Activated CD8-positive, alpha-beta T cell treated with anti-CD3 and anti-CD28 coated beads for 36 hours (primary cell): Measurements from ENCODE around the gene RMRP. TPM values are rescaled to one million over a fixed set of nuclear protein-coding genes. Genes with fewer than 3 reads are reported as not detected.

Experiments used
- ATAC-seq: fragments of 200-7000 bp; cut with Tn5 transposase; one replicate; pipeline ENCODE4 v1.10.0; 2021; ENCODE audit warnings: mild to moderate bottlenecking, moderate library complexity
- CTCF ChIA-PET: fragments of 350-600 bp; sonication (Branson Sonifier 250); formaldehyde crosslinking; loops from one replicate; lab custom pipeline; 2021; ENCODE audit warnings: antibody characterized with exemption; lab: Charles Lee
- POLR2A ChIA-PET: fragments of 350-600 bp; sonication (Branson Sonifier 250); formaldehyde crosslinking; loops from one replicate; lab custom pipeline; 2021; ENCODE audit warnings: antibody characterized with exemption; lab: Charles Lee
- DNase-seq: peaks from one replicate; pipeline ENCODE4 v3.0.0-alpha.2; 2020
- H3K27ac Mint-ChIP-seq: one replicate; pipeline ENCODE4 v1.8.0; 2021; ENCODE audit warnings: mild to moderate bottlenecking, mixed read lengths
- H3K27me3 Mint-ChIP-seq: one replicate; pipeline ENCODE4 v1.8.0; 2021; ENCODE audit warnings: mixed read lengths
- H3K36me3 Mint-ChIP-seq: one replicate; pipeline ENCODE4 v1.8.0; 2021; ENCODE audit warnings: low read depth, mixed read lengths
- H3K4me1 Mint-ChIP-seq: one replicate; pipeline ENCODE4 v1.8.0; 2021; ENCODE audit warnings: low read depth, mixed read lengths
- H3K4me3 Mint-ChIP-seq: one replicate; pipeline ENCODE4 v1.8.0; 2021; ENCODE audit warnings: mild to moderate bottlenecking, moderate library complexity, mixed read lengths
- H3K9me3 Mint-ChIP-seq: one replicate; pipeline ENCODE4 v1.8.0; 2021; ENCODE audit warnings: mixed read lengths
- CTCF ChIP-seq: fragments of 200-600 bp; IDR thresholded peaks from one replicate; pipeline ENCODE4 v1.8.0; 2022; ENCODE audit warnings: antibody characterized with exemption, mild to moderate bottlenecking
- intact Hi-C: fragments of 100-400 bp; cut with micrococcal nuclease; formaldehyde crosslinking; loops from one replicate; pipeline ENCODE4 v1.10.0; 2022
- microRNA-seq: library from miRNA; unstranded; fragments of <30 nt; microRNA quantifications from one replicate; pipeline ENCODE4 v1.2.0, GENCODE V29; 2022; ENCODE audit warnings: borderline microRNAs expressed, borderline replicate concordance
- total RNA-seq, 2 experiments: library from RNA; stranded (reverse); gene quantifications; one replicate each; pipeline ENCODE4 v1.2.3, GENCODE V29; 2021

RMRP gene
- total RNA-seq, 2 experiments from 2014 or later, result 13,164 to 13,311 TPM

GRCh38 chr9:35611230-35611797 is 46.5 kb downstream of the RMRP start:
- no peaks in the 10 kb centered on the region for H3K9me3 Mint-ChIP-seq
- CTCF ChIA-PET, result interaction anchor here (0.6 to 7.0 kb wide), 30 partner anchors 9 to 203 kb away, joined by 3 to 95 read pairs (median 6); partner anchors contain the start of genes ARHGEF39, CCDC107, CREB3 and GBA2
- DNase-seq (peak; percentile 77), ATAC-seq (peak; percentile 94)
- peaks cover 16% of the 10 kb centered on the region for H3K4me1 Mint-ChIP-seq
- POLR2A ChIA-PET, result interaction anchor here (1.3 to 2.0 kb wide), 2 partner anchors 8 to 37 kb away, joined by 4 to 5 read pairs; no protein-coding TSS in a partner anchor
- H3K27me3 Mint-ChIP-seq, result no peaks in the 10 kb centered on the region
- peaks cover 20% of the 10 kb centered on the region for H3K36me3 Mint-ChIP-seq
- no peak overlapping the region for H3K27ac Mint-ChIP-seq
- no peak overlapping the region for H3K4me3 Mint-ChIP-seq
- peak; percentile 79 for TF ChIP-seq CTCF
- intact Hi-C loops, result no loop called here

GRCh38 chr9:35609820-35610163 is 48.0 kb downstream of the RMRP start:
- ChIA-PET POLR2A (interaction anchor here (1.6 to 2.0 kb wide), 2 partner anchors 10 to 79 kb away, joined by 4 to 5 read pairs; no protein-coding TSS in a partner anchor), CTCF (interaction anchor here (1.3 to 7.0 kb wide), 6 partner anchors 26 to 86 kb away, joined by 4 to 62 read pairs (median 18); partner anchors contain the start of genes ARHGEF39, CCDC107, RMRP and SIT1)

GRCh38 chr9:35609001-35609819 is 48.6 kb downstream of the RMRP start:
- intact Hi-C loops, result no loop called here
- ChIA-PET POLR2A (interaction anchor here (0.6 to 1.7 kb wide), 5 partner anchors 10 to 121 kb away, joined by 3 to 13 read pairs (median 3); no protein-coding TSS in a partner anchor), CTCF (interaction anchor here (0.8 to 7.0 kb wide), 5 partner anchors 39 to 118 kb away, joined by 3 to 62 read pairs (median 4); partner anchors contain the start of genes CCDC107, RMRP and SIT1)

More at GRCh38 chr9:35609820-35610163, 48.0 kb downstream of the RMRP start:
- Mint-ChIP-seq H3K27ac (no peak overlapping the region), H3K4me1 (peaks cover 18% of the 10 kb centered on the region), H3K27me3 (no peaks in the 10 kb centered on the region), H3K9me3 (no peaks in the 10 kb centered on the region), H3K36me3 (peaks cover 20% of the 10 kb centered on the region), H3K4me3 (no peak overlapping the region)
- no peak for TF ChIP-seq CTCF
- ATAC-seq (no peak), DNase-seq (no peak)
- intact Hi-C loops, result no loop called here

GRCh38 chr9:35608221-35608620 is 49.6 kb downstream of the RMRP start:
- intact Hi-C loops, result no loop called here
- Mint-ChIP-seq H3K27ac (no peak overlapping the region), H3K9me3 (no peaks in the 10 kb centered on the region), H3K4me3 (no peak overlapping the region), H3K4me1 (peaks cover 23% of the 10 kb centered on the region), H3K27me3 (no peaks in the 10 kb centered on the region), H3K36me3 (peaks cover 22% of the 10 kb centered on the region)
- POLR2A ChIA-PET, result interaction anchor here (0.6 to 1.7 kb wide), 11 partner anchors 8 to 195 kb away, joined by 3 to 13 read pairs (median 3); partner anchors contain the start of genes CCDC107 and RMRP
- TF ChIP-seq CTCF, result no peak
- CTCF ChIA-PET, result interaction anchor here (1.4 to 7.0 kb wide), 3 partner anchors 8 to 88 kb away, joined by 3 to 44 read pairs (median 5); no protein-coding TSS in a partner anchor
- ATAC-seq (no peak), DNase-seq (no peak)

More at GRCh38 chr9:35609001-35609819, 48.6 kb downstream of the RMRP start:
- Mint-ChIP-seq H3K36me3 (peaks cover 20% of the 10 kb centered on the region), H3K9me3 (no peaks in the 10 kb centered on the region), H3K27me3 (no peaks in the 10 kb centered on the region), H3K4me3 (no peak overlapping the region), H3K27ac (no peak overlapping the region), H3K4me1 (peaks cover 18% of the 10 kb centered on the region)
- no peak for ATAC-seq
- DNase-seq, result no peak
- TF ChIP-seq CTCF, result no peak

Small RNAs within 50 kb of the gene (microRNA-seq; reads per million reads assigned to microRNA genes)
- gene MIR4667, result not detected

Other genes starting within 250 kb of the RMRP start
- 1 to 10 TPM; 1.3 to 1.7 TPM for gene RUSC2, start 167.9 kb downstream of the RMRP start, total RNA-seq
- gene TESK1, start 52.8 kb downstream of the RMRP start, total RNA-seq, result 10 to 100 TPM; 26.1 to 26.9 TPM
- gene CD72, start 39.6 kb downstream of the RMRP start, total RNA-seq, result 10 to 100 TPM; 13.1 to 15.5 TPM
- gene SIT1, start 7.1 kb downstream of the RMRP start, total RNA-seq, result 100 to 1,000 TPM in 1 of 2 experiments, 10 to 100 TPM in 1; 99.9 to 102 TPM
- 10 to 100 TPM; 12.1 to 13.7 TPM for gene CCDC107, start 273 bp upstream of the RMRP start, total RNA-seq
- 10 to 100 TPM; 16.0 to 19.9 TPM for gene ARHGEF39, start 7.2 kb upstream of the RMRP start, total RNA-seq
- 1 to 10 TPM; 4.5 to 4.9 TPM for gene CA9, start 15.9 kb upstream of the RMRP start, total RNA-seq
- gene TPM2, start 31.9 kb upstream of the RMRP start, total RNA-seq, result 1 to 10 TPM; 4.8 to 5.3 TPM
- gene TLN1, start 74.2 kb upstream of the RMRP start, total RNA-seq, result 100 to 1,000 TPM; 212 to 219 TPM
- 10 to 100 TPM; 22.3 to 22.4 TPM for gene CREB3, start 74.6 kb upstream of the RMRP start, total RNA-seq
- 10 to 100 TPM; 21.2 to 22.3 TPM for gene GBA2, start 91.2 kb upstream of the RMRP start, total RNA-seq
- 10 to 100 TPM; 13.0 to 14.8 TPM for gene RGP1, start 91.3 kb upstream of the RMRP start, total RNA-seq
- gene MSMP, start 96.3 kb upstream of the RMRP start, total RNA-seq, result under 1 TPM; 0.59 to 0.67 TPM
- 1 to 10 TPM; 7.5 to 7.8 TPM for gene NPR2, start 133.6 kb upstream of the RMRP start, total RNA-seq
- gene SPAG8, start 154.2 kb upstream of the RMRP start, total RNA-seq, result 1 to 10 TPM in 1 of 2 experiments, under 1 TPM in 1; 0.63 to 1.1 TPM
- gene HINT2, start 157.0 kb upstream of the RMRP start, total RNA-seq, result 10 to 100 TPM; 53.4 to 62.7 TPM
- gene FAM221B, start 170.7 kb upstream of the RMRP start, total RNA-seq, result not detected
- 1 to 10 TPM; 3.4 to 4.3 TPM for gene TMEM8B, start 171.2 kb upstream of the RMRP start, total RNA-seq
- gene OR13J1, start 212.4 kb upstream of the RMRP start, total RNA-seq, result not detected
- gene HRCT1, start 248.2 kb upstream of the RMRP start, total RNA-seq, result not detected